ENCODE data around the gene BACH1.
A peak's percentile ranks its signal among the peaks of the same experiment; 100 is the strongest.
"Not testable (repeated sequence)": the region's sequence is repeated elsewhere in the genome, so short reads cannot be mapped to it uniquely, and the experiment has no call there.

BACH1 gene

GRCh38 chr21:29298348-29299045, at the start of gene BACH1:
Gene BACH1 (plus strand): TSS chr21:29298922. CDS start chr21:29321281, 22,359 bp downstream.
- DNase-seq: peak; percentile 85 to 86

GRCh38 chr21:29249289-29249688, 49.4 kb upstream of the BACH1 start:
- DNase-seq: not testable (repeated sequence)

GRCh38 chr21:29250636-29251035, 48.1 kb upstream of the BACH1 start:
- DNase-seq: no peak

GRCh38 chr21:29253861-29254260, 44.9 kb upstream of the BACH1 start:
- not testable (repeated sequence) for DNase-seq

GRCh38 chr21:29254550-29254949, 44.2 kb upstream of the BACH1 start:
- DNase-seq: no peak

- DNase-seq: no peak
Measured at GRCh38 chr21:29256126-29256910, 42.4 kb upstream of the BACH1 start.

GRCh38 chr21:29257701-29258100, 41.0 kb upstream of the BACH1 start:
- no peak for DNase-seq

GRCh38 chr21:29258626-29259338, 39.9 kb upstream of the BACH1 start:
- no peak for DNase-seq

GRCh38 chr21:29260461-29260860, 38.3 kb upstream of the BACH1 start:
- no peak for DNase-seq

GRCh38 chr21:29261555-29262540, 36.9 kb upstream of the BACH1 start:
- no peak for DNase-seq

- DNase-seq: no peak
Measured at GRCh38 chr21:29264721-29265120, 34.0 kb upstream of the BACH1 start.

GRCh38 chr21:29265690-29266479, 32.8 kb upstream of the BACH1 start:
- DNase-seq: peak; percentile 26 to 39

GRCh38 chr21:29267666-29268065, 31.1 kb upstream of the BACH1 start:
- DNase-seq: no peak

- DNase-seq: no peak
Measured at GRCh38 chr21:29271927-29272333, 26.8 kb upstream of the BACH1 start.

- no peak for DNase-seq
Measured at GRCh38 chr21:29277442-29277841, 21.3 kb upstream of the BACH1 start.

- no peak for DNase-seq
Measured at GRCh38 chr21:29279558-29279957, 19.2 kb upstream of the BACH1 start.

- DNase-seq: not testable (repeated sequence)
Measured at GRCh38 chr21:29281801-29282200, 16.9 kb upstream of the BACH1 start.

- DNase-seq: no peak
Measured at GRCh38 chr21:29287383-29287782, 11.3 kb upstream of the BACH1 start.

- DNase-seq: no peak
Measured at GRCh38 chr21:29288239-29288638, 10.5 kb upstream of the BACH1 start.

- DNase-seq: no peak
Measured at GRCh38 chr21:29289317-29289716, 9.4 kb upstream of the BACH1 start.

- DNase-seq: no peak
Measured at GRCh38 chr21:29290240-29290639, 8.5 kb upstream of the BACH1 start.

- DNase-seq: no peak
Measured at GRCh38 chr21:29293495-29293894, 5.2 kb upstream of the BACH1 start.
